GM12865 (cell line): ENCODE data around the gene TRIM50.
"Not testable (repeated sequence)": the region's sequence is repeated elsewhere in the genome, so short reads cannot be mapped to it uniquely, and the experiment has no call there.

Experiments
- DNase-seq: peaks from one replicate; pipeline ENCODE4 v3.0.0; 2010; ENCODE audit warnings: low read depth
- H3K4me3 ChIP-seq: 2 replicates; pipeline ENCODE4 v1.5.1; 2011; ENCODE audit warnings: mild to moderate bottlenecking, low read depth, low read length, control low read depth
- CTCF ChIP-seq: IDR thresholded peaks from 2 replicates; pipeline ENCODE4 v1.5.1; 2011; ENCODE audit warnings: low read length, control low read depth, low read depth, inconsistent platforms; ENCODE audit not compliant: insufficient read depth; ENCODE audit errors: missing control alignments

TRIM50 gene

GRCh38 chr7:73308074-73308664, 19.7 kb downstream of the TRIM50 start:
- peak; percentile 30 for DNase-seq
- H3K4me3 ChIP-seq = peak overlapping the region; percentile 81
- no peak for TF ChIP-seq CTCF

- DNase-seq = no peak
- H3K4me3 ChIP-seq = peak overlapping the region; percentile 81
- TF ChIP-seq CTCF = no peak
These were observed 20.4 kb downstream of the TRIM50 start for GRCh38 chr7:73307436-73307835.

- not testable (repeated sequence) for H3K4me3 ChIP-seq, DNase-seq
These were observed 23.1 kb downstream of the TRIM50 start for GRCh38 chr7:73304612-73305387.

GRCh38 chr7:73304071-73304470, 23.8 kb downstream of the TRIM50 start:
- DNase-seq = no peak
- no peak overlapping the region for H3K4me3 ChIP-seq
- TF ChIP-seq CTCF = no peak

GRCh38 chr7:73303546-73303945, 24.3 kb downstream of the TRIM50 start:
- DNase-seq = no peak
- H3K4me3 ChIP-seq = no peak overlapping the region
- no peak for TF ChIP-seq CTCF

- DNase-seq, H3K4me3 ChIP-seq: not testable (repeated sequence)
These were observed 25.0 kb downstream of the TRIM50 start for GRCh38 chr7:73302846-73303245.

- not testable (repeated sequence) for H3K4me3 ChIP-seq, DNase-seq
These were observed 26.8 kb downstream of the TRIM50 start for GRCh38 chr7:73301108-73301507.

GRCh38 chr7:73299812-73300211, 28.1 kb downstream of the TRIM50 start:
- not testable (repeated sequence) for DNase-seq, H3K4me3 ChIP-seq

- DNase-seq, H3K4me3 ChIP-seq: not testable (repeated sequence)
These were observed 30.2 kb downstream of the TRIM50 start for GRCh38 chr7:73297706-73298105.

- not testable (repeated sequence) for DNase-seq, H3K4me3 ChIP-seq
These were observed 30.6 kb downstream of the TRIM50 start for GRCh38 chr7:73297235-73297634.

- DNase-seq, H3K4me3 ChIP-seq: not testable (repeated sequence)
These were observed 50.7 kb downstream of the TRIM50 start for GRCh38 chr7:73277210-73277609.

- DNase-seq, H3K4me3 ChIP-seq: not testable (repeated sequence)
These were observed 60.1 kb downstream of the TRIM50 start for GRCh38 chr7:73267813-73268212.

GRCh38 chr7:73266719-73267368, 61.0 kb downstream of the TRIM50 start:
- not testable (repeated sequence) for DNase-seq, H3K4me3 ChIP-seq
